ENCODE data around the gene PGK1.
"Not testable (repeated sequence)": the region's sequence is repeated elsewhere in the genome, so short reads cannot be mapped to it uniquely, and the experiment has no call there.

GRCh38 chrX:78147002-78147540, 43.0 kb downstream of the PGK1 start:
- TF ChIP-seq, protein P1, sequence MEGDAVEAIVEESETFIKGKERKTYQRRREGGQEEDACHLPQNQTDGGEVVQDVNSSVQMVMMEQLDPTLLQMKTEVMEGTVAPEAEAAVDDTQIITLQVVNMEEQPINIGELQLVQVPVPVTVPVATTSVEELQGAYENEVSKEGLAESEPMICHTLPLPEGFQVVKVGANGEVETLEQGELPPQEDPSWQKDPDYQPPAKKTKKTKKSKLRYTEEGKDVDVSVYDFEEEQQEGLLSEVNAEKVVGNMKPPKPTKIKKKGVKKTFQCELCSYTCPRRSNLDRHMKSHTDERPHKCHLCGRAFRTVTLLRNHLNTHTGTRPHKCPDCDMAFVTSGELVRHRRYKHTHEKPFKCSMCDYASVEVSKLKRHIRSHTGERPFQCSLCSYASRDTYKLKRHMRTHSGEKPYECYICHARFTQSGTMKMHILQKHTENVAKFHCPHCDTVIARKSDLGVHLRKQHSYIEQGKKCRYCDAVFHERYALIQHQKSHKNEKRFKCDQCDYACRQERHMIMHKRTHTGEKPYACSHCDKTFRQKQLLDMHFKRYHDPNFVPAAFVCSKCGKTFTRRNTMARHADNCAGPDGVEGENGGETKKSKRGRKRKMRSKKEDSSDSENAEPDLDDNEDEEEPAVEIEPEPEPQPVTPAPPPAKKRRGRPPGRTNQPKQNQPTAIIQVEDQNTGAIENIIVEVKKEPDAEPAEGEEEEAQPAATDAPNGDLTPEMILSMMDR (IDR thresholded peaks at IDR 0.05): not testable (repeated sequence)
- not testable (repeated sequence) for TF ChIP-seq POLR2A (IDR thresholded peaks at IDR 0.05)

Data from sigmoid colon (tissue), 3 donors.